NK-92 (cell line): ENCODE measurements around the gene PITPNM3.
"Not testable (repeated sequence)": the region's sequence is repeated elsewhere in the genome, so short reads cannot be mapped to it uniquely, and the experiment has no call there.

ENCODE experiments used
- DNase-seq: peaks from one replicate; lab custom pipeline; 2025; ENCODE audit not compliant: unreplicated experiment; lab: John Stamatoyannopoulos, UW

Gene PITPNM3

GRCh38 chr17:6556121-6557039, at the start of gene PITPNM3:
PITPNM3 (minus strand) TSS chr17:6556555; CDS start chr17:6556406, 149 bp downstream.
- no peak for DNase-seq

- DNase-seq = no peak
These were observed 48.8 kb upstream of the PITPNM3 start for GRCh38 chr17:6605142-6605541.

- no peak for DNase-seq
These were observed 47.5 kb upstream of the PITPNM3 start for GRCh38 chr17:6603744-6604325.

- DNase-seq = no peak
These were observed 45.8 kb upstream of the PITPNM3 start for GRCh38 chr17:6602141-6602540.

- DNase-seq = no peak
These were observed 43.0 kb upstream of the PITPNM3 start for GRCh38 chr17:6599364-6599763.

GRCh38 chr17:6597727-6598126, 41.4 kb upstream of the PITPNM3 start:
- DNase-seq = no peak

GRCh38 chr17:6596941-6597340, 40.6 kb upstream of the PITPNM3 start:
- no peak for DNase-seq

- DNase-seq = no peak
These were observed 40.2 kb upstream of the PITPNM3 start for GRCh38 chr17:6596511-6596910.

GRCh38 chr17:6596081-6596480, 39.7 kb upstream of the PITPNM3 start:
- DNase-seq = no peak

- DNase-seq = not testable (repeated sequence)
These were observed 37.0 kb upstream of the PITPNM3 start for GRCh38 chr17:6593371-6593770.

GRCh38 chr17:6592173-6592572, 35.8 kb upstream of the PITPNM3 start:
- DNase-seq = no peak

- DNase-seq = no peak
These were observed 35.3 kb upstream of the PITPNM3 start for GRCh38 chr17:6591599-6592158.

GRCh38 chr17:6589266-6589946, 33.1 kb upstream of the PITPNM3 start:
- no peak for DNase-seq

GRCh38 chr17:6588165-6588564, 31.8 kb upstream of the PITPNM3 start:
- no peak for DNase-seq

- DNase-seq = no peak
These were observed 31.0 kb upstream of the PITPNM3 start for GRCh38 chr17:6587310-6587709.

GRCh38 chr17:6583411-6583810, 27.1 kb upstream of the PITPNM3 start:
- no peak for DNase-seq

GRCh38 chr17:6580625-6581024, 24.3 kb upstream of the PITPNM3 start:
- no peak for DNase-seq

- no peak for DNase-seq
These were observed 22.1 kb upstream of the PITPNM3 start for GRCh38 chr17:6578491-6578890.

GRCh38 chr17:6577686-6578263, 21.4 kb upstream of the PITPNM3 start:
- no peak for DNase-seq

- DNase-seq = no peak
These were observed 19.9 kb upstream of the PITPNM3 start for GRCh38 chr17:6576038-6576785.
